Measurements from ENCODE around the gene BEAN1.
"Not testable (repeated sequence)": the region's sequence is repeated elsewhere in the genome, so short reads cannot be mapped to it uniquely, and the experiment has no call there.

Gene BEAN1

DNA sequence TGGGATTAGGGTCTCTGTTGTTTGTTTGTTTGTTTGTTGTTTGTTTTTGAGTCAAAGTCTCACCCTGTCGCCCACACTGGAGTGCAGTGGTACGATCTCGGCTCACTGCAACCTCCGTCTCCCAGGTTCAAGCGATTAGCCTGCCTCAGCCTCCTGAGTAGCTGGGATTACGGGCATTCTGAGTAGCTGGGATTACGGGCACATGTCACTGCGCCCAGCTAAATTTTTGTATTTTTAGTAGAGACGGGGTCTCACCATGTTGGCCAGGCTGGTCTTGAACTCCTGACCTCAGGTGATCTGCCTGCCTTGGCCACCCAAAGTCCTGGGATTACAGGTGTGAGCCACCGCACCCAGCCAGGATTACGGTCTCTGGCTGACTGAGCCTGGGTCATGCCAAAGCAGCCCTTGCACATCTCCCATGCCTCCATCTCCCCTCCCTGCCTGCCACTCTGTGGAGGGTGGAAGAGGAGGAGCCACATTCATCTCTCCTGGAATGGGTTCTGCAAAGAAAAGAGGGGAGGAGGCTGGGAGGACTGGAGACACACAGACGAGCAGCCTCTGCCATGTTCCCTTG lies 59.2 kb downstream of the BEAN1 start:
- DNase-seq (ENCODE audit: low read depth in 2 of 2), result no peak

DNA sequence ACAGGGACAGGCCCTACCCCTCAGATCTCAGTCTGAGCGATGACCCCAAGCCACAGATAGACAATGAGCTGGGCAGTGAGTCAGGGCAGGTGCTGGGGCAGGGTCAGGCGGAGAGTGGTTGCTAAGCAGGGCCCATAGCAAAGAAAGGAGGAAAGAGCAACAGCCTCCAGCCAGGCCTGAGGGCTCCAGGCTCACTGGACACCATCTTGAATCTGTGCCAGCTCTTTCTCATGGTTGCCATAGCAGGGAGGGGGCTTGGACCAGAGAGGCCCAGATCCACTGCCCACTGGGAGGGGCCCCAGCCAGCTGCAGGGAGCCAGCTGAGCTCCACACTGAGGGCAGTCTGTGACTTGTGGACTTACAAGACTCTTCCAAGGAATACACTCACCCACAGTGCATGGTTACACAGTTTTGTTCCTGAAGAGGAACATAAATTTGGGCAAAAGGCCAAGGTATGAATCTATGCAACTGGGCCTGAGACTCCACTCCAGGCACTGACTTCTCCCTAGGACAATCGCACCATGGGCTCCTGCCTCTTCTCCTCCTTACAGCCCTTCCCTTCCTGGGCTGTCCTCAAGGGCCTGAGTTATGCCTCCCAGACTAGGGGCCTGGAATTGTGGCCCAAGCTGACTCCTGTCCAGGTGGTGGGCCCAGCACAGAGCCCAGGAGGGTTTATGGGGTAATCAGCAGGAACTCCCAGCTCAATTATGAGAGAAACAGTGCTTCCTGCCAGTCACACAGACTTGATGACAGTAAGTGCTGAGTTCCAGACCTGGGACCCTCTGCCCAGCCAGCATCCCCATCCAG lies 59.9 kb downstream of the BEAN1 start:
- no peak for DNase-seq (ENCODE audit: low read depth in 2 of 2)

GRCh38 chr16:66487580-66488275 lies 60.6 kb downstream of the BEAN1 start:
- DNase-seq (ENCODE audit: low read depth in 2 of 2), result no peak

- no peak for DNase-seq (ENCODE audit: low read depth in 2 of 2)
Measured at GRCh38 chr16:66488505-66488904, 61.4 kb downstream of the BEAN1 start.

DNA sequence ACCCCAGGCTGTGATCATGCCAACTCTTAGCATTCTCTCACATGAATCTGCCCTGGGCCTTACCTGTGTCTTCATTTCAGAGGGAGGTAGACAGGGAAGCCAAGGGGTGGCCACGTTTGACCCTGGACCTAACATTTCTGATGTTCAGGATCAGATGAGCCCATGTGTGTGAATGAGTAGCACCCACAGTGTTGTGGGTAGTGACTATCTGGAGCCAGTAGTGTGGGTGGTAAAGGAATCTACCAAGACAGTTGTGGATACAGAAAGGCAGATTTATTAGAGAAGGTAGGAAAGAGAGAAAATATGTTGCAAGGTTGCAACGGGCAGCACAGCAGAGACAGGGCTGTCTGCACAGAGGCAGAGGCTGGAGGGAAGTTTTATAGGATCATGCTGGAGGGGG lies 62.3 kb downstream of the BEAN1 start:
- DNase-seq (ENCODE audit: low read depth in 2 of 2), result no peak

GRCh38 chr16:66489818-66490217 lies 62.7 kb downstream of the BEAN1 start:
- no peak for DNase-seq (ENCODE audit: low read depth in 2 of 2)

DNA sequence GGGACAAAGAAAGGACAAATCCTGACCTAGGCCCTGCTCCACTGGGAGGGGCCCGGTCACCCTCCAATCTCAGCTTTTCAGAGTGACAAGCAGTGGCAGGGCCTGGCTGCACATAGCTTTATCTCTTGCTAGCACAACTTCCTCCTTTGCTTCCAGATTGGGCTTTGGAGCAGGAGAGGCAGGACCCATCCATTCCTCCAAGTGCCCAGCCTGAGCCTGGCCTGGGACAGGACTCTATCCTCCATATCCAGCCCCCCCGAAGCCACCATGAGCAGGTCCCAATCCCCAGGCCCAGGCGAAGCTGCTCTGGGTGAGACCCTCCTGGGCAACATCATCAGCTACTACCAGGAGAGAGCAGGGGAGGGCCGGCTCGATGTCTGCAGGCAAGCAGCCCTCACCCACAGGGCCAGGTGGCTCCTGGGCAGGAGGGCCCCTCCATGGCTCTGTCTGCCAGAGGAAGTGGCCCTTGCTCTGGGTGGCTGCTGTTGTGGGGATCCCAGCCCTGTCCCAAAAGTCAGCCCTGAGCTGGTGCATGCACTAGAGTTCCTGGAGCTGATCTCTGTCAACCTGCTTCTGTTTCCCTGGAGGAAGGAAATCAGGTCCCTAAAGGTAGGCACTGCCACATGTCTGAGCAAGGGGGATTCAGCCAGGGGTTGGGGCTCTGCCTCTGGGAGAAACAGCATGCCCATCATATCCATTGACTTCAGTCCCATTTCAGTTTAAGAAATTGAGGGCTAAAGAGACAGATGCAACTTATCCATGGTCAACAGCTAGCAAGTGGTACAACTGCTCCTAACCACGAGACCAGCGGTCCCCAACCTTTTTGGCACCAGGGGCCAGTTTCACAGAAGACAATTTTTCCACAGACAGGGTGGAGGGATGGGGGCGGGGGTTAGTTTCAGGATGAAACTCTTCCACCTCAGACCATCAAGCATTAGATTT lies 64.0 kb downstream of the BEAN1 start:
- no peak for DNase-seq (ENCODE audit: low read depth in 2 of 2)

DNA sequence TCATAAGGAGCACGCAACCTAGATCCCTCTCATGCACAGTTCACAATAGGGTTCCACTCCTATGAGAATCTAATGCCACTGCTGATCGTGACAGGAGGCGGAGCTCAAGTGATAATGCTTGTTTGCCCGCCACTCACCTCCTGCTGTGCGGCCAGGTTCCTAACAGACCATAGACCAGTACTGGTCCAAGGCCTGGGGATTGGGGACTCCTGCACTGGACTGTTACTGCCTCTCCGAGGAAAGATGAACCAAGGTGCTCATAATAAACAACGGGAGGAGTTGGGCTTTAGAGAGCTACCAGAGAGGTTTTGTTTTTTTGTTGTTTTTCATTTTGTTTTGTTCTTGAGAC lies 64.6 kb downstream of the BEAN1 start:
- no peak for DNase-seq (ENCODE audit: low read depth in 2 of 2)

DNA sequence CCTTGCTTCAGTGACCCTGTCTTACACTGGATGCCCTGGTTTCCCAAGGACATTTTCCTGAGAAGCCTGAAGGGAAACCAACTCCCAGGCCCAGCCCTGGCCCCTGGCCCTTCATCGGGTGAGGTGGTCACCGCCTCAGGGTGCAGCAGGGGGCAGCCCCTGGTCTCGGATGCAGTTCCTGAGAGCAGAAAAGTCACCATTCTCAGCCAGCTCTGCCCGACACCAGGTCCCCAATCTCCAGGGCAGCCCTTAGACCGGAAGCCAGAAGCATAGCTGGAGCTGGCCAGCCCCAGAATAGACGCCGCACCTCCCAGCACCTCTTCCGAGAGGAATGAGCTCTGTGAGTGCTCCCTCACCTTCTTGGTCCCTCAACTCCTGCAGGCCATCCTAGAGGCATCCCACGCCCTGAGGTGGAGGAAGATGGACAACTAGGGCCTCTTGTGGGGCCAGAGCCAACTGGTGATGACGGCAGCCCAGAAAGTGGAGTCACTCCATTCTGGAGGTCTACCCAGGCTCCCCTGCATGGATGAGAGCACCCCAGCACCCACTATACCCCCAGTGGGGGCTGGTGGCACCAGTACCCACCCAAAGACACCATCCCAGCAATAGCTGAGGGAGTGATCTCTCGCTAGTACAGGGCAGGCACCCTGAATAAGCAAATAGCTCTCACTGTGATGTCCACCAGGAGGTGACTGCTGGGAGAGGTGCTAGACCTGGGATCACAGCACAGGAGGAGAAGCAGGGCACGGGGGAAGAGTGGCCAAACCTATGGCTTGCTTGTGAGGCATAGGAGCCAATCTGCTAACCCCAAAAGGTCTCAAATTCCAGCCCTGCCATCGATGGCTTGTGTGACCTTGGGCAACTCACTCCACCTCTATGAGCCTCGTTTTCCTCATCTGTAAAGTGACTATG lies 66.7 kb downstream of the BEAN1 start:
- no peak for DNase-seq (ENCODE audit: low read depth in 2 of 2)

DNA sequence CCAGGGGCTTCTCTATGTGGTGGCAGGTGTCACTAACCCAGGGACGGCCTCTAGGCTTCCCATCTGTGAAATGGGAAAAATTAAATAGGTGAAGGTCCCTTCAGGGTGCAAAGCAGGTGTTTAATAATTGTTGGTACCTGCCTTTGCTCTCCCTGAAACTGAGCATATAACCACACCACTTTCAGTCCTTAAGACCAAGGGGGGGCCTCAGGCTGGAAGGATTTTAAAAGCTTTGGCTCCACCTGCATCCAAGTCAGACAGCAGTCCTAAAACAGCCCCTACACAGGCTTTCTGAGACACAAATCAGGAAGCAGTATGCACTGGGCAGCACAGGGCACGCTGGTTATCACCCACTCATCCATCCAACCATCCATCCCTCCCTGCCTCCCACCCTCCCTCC lies 67.8 kb downstream of the BEAN1 start:
- no peak for DNase-seq (ENCODE audit: low read depth in 2 of 2)

DNA sequence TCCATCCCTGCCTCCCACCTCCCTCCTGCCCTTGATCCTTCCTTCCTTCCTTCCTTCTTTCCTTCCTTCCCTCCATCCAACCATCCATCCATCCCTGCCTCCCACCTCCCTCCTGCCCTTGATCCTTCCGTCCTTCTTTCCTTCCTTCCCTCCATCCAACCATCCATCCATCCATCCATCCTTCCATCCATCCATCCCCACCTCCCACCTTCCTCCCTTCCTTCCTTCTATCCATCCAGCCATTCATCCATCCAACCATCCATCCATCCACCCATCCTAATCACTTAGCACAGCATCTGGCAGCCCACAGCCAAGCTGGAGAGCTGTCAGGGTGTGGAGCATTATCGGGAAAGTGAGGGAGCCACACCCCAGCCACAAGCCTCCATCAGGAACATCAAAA lies 68.3 kb downstream of the BEAN1 start:
- DNase-seq (ENCODE audit: low read depth in 2 of 2), result no peak

DNA sequence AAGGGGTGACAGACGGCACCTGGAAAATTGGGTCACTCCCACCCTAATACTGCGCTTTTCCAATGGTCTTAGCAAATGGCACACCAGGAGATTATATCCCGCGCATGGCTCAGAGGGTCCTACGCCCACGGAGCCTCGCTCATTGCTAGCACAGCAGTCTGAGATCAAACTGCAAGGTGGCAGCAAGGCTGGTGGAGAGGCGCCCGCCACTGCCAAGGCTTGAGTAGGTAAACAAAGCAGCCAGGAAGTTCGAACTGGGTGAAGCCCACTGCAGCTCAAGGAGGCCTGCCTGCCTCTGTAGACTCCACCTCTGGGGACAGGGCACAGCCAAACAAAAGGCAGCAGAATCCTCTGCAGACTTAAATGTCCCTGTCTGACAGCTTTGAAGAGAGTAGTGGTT lies 69.1 kb downstream of the BEAN1 start:
- DNase-seq (ENCODE audit: low read depth in 2 of 2), result not testable (repeated sequence)

- DNase-seq (ENCODE audit: low read depth in 2 of 2), result not testable (repeated sequence)
Measured at GRCh38 chr16:66497921-66498320, 70.8 kb downstream of the BEAN1 start.

GRCh38 chr16:66501563-66501962 lies 74.5 kb downstream of the BEAN1 start:
- not testable (repeated sequence) for DNase-seq (ENCODE audit: low read depth in 2 of 2)

DNA sequence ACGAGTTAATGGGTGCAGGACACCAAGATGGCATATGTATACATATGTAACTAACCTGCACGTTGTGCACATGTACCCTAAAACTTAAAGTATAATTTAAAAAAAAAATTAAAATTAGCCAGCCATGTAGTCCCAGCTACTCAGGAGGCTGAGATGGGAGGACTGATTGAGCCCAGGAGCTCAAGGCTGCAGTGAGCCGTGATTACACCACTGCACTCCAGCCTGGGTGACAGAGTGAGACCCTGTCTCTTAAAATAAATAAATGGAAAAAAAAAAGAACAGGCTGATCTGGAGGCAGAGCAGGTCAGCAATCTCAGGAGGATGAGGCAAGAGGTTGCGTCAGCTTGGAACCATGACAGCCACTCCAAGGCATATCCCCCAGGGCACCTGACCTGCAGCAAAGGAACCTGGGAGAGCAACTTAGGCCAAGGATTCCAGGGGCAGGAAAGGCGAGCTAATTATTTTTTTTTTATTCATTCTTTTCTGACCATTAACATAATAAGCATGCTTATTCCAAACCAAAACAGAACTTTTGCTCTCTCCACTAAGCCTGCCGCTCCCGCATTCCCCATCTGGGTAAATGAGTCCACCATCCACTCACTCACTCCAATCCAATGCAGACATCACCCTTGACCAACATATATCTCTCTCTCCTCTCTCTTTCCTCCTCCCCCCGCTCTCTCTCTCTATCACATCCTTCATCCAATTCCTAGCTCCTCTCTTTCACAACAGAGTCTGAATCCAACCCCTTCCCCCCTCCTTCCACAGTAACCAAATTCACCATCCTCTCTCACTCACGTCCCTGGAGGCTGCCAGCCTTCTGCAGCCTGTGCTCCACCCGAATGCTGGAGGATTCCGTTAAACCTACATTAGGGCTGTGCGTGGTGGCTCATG lies 75.2 kb downstream of the BEAN1 start:
- no peak for DNase-seq (ENCODE audit: low read depth in 2 of 2)

GRCh38 chr16:66503030-66503429 lies 75.9 kb downstream of the BEAN1 start:
- DNase-seq (ENCODE audit: low read depth in 2 of 2), result no peak

- DNase-seq (ENCODE audit: low read depth in 2 of 2), result no peak
Measured at GRCh38 chr16:66503612-66504011, 76.5 kb downstream of the BEAN1 start.

- no peak for DNase-seq (ENCODE audit: low read depth in 2 of 2)
Measured at GRCh38 chr16:66507731-66508239, 80.7 kb downstream of the BEAN1 start.

DNA sequence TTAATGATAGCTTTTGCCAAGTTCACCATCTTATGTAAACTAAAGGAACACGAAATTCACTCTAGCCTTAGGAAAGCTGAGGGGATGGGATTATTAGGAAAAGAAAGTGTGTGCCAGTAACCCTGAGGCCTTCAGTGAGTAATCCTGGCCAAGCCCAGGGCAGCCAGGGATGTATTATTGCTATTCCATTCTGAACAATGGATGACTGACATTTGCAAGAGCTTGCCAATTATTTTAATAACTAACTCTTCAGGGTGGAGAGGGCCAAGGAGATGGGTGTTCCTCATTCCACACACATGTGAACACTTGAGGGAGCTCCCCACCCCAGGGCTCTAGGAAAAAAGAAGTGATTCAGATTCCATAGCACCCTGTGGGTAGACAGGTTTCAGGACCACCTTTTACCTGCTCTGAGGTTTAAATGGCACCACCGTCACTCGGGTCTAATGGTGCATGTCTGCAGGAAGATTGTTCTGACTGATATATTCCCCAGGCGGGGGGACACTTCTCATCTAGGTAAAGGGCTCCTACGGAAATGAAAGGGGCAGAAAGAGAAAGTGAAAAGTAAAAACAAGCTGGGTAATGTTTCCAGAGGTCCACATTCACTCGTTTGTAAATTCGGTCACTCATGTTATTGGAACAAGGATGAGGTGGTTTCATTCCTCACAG lies 81.3 kb downstream of the BEAN1 start:
- DNase-seq (ENCODE audit: low read depth in 2 of 2), result no peak
